Left ventricle myocardium inferior (tissue), 1 donor: ENCODE results near the gene MKRN2OS. TPM values are rescaled to one million over a fixed set of nuclear protein-coding genes. Genes with fewer than 3 reads are reported as not detected.
A peak's percentile ranks its signal among the peaks of the same experiment; 100 is the strongest.

Experiments
- DNase-seq: peaks from one replicate; pipeline ENCODE4 v3.0.0-alpha.2; 2020
- H3K27ac ChIP-seq: fragments of 200-600 bp; replicated peaks from 2 replicates; pipeline ENCODE4 v1.8.0; 2021
- H3K27me3 ChIP-seq: fragments of 200-600 bp; 2 replicates; pipeline ENCODE4 v1.8.0; 2021; ENCODE audit warnings: low read depth
- H3K36me3 ChIP-seq: fragments of 200-600 bp; 2 replicates; pipeline ENCODE4 v1.8.0; 2021
- H3K4me1 ChIP-seq: fragments of 200-600 bp; 2 replicates; pipeline ENCODE4 v1.8.0; 2021
- H3K4me3 ChIP-seq: fragments of 200-600 bp; 2 replicates; pipeline ENCODE4 v1.8.0; 2021; ENCODE audit warnings: mild to moderate bottlenecking, moderate library complexity
- H3K9me3 ChIP-seq: fragments of 200-600 bp; replicated peaks from 2 replicates; pipeline ENCODE4 v1.8.0; 2021
- intact Hi-C: fragments of 100-400 bp; cut with micrococcal nuclease; formaldehyde crosslinking; loops from one replicate; pipeline ENCODE4 v1.11.0; 2022
- total RNA-seq: library from RNA; stranded (reverse); fragmentation: NEBNext Ultra II Directional; extraction: Animal tissue kit (Norgen Biotek cat#: 25700); gene quantifications from one replicate; pipeline ENCODE4 v1.2.1, GENCODE V29; 2021
- TF ChIP-seq, protein P1 (sequence below): fragments of 200-600 bp; IDR thresholded peaks from 2 replicates; pipeline ENCODE4 v1.8.0; 2021; ENCODE audit warnings: antibody characterized with exemption, mild to moderate bottlenecking, borderline replicate concordance
- donor health status: DM: no; HTN: yes; CAD: no; lungs with severe emphysema.

MKRN2OS gene
- total RNA-seq, 1 donor from 2014 or later: 1.8 TPM

DNA sequence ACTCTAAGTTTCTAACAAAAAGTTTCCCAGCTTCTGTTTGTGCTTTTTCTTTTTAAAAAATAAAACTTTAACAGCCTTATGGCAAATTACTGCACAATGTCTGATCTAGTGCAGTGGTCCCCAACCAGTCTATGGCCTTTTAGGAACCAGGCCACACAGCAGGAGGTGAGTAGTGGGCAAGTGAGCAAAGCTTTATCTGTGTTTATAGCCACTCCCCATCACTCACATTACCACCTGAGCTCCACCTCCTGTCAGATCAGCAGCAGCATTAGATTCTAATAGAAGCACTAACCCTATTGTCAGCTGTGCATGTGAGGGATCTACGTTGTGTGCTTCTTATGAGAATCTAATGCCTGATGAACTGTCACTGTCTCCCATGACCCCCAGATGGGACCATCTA lies 17.2 kb upstream of the MKRN2OS start:
- Histone ChIP-seq H3K4me3 (no peak overlapping the region), H3K27me3 (no peaks in the 10 kb centered on the region), H3K4me1 (peaks cover 89% of the 10 kb centered on the region), H3K9me3 (peaks cover 19% of the 10 kb centered on the region), H3K36me3 (peaks cover 6% of the 10 kb centered on the region), H3K27ac (peak overlapping the region; percentile 98)
- TF ChIP-seq, protein P1, sequence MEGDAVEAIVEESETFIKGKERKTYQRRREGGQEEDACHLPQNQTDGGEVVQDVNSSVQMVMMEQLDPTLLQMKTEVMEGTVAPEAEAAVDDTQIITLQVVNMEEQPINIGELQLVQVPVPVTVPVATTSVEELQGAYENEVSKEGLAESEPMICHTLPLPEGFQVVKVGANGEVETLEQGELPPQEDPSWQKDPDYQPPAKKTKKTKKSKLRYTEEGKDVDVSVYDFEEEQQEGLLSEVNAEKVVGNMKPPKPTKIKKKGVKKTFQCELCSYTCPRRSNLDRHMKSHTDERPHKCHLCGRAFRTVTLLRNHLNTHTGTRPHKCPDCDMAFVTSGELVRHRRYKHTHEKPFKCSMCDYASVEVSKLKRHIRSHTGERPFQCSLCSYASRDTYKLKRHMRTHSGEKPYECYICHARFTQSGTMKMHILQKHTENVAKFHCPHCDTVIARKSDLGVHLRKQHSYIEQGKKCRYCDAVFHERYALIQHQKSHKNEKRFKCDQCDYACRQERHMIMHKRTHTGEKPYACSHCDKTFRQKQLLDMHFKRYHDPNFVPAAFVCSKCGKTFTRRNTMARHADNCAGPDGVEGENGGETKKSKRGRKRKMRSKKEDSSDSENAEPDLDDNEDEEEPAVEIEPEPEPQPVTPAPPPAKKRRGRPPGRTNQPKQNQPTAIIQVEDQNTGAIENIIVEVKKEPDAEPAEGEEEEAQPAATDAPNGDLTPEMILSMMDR: no peak
- intact Hi-C loops: no loop called here
- DNase-seq: no peak

GRCh38 chr3:12561397-12561796 lies 16.1 kb upstream of the MKRN2OS start:
- H3K4me1 ChIP-seq: peaks cover 91% of the 10 kb centered on the region
- no peak overlapping the region for H3K4me3 ChIP-seq
- H3K27me3 ChIP-seq: no peaks in the 10 kb centered on the region
- H3K9me3 ChIP-seq: peaks cover 11% of the 10 kb centered on the region
- peaks cover 6% of the 10 kb centered on the region for H3K36me3 ChIP-seq
- peak overlapping the region; percentile 98 for H3K27ac ChIP-seq
- TF ChIP-seq, protein P1: no peak
- intact Hi-C loops: no loop called here
- no peak for DNase-seq

GRCh38 chr3:12560505-12561190 lies 15.3 kb upstream of the MKRN2OS start:
- peaks cover 3% of the 10 kb centered on the region for H3K9me3 ChIP-seq
- H3K4me3 ChIP-seq: peak overlapping the region; percentile 93
- peaks cover 94% of the 10 kb centered on the region for H3K4me1 ChIP-seq
- peak overlapping the region; percentile 98 for H3K27ac ChIP-seq
- peaks cover 1% of the 10 kb centered on the region for H3K36me3 ChIP-seq
- DNase-seq: no peak
- no peaks in the 10 kb centered on the region for H3K27me3 ChIP-seq
- TF ChIP-seq, protein P1: no peak
- intact Hi-C loops: no loop called here

GRCh38 chr3:12559520-12559919 lies 14.2 kb upstream of the MKRN2OS start:
- intact Hi-C loops: no loop called here
- peak overlapping the region; percentile 98 for H3K27ac ChIP-seq
- H3K27me3 ChIP-seq: no peaks in the 10 kb centered on the region
- peak overlapping the region; percentile 93 for H3K4me3 ChIP-seq
- DNase-seq: no peak
- no peaks in the 10 kb centered on the region for H3K9me3 ChIP-seq
- TF ChIP-seq, protein P1: no peak
- H3K36me3 ChIP-seq: no peaks in the 10 kb centered on the region
- peaks cover 87% of the 10 kb centered on the region for H3K4me1 ChIP-seq

- Histone ChIP-seq H3K36me3 (no peaks in the 10 kb centered on the region), H3K9me3 (no peaks in the 10 kb centered on the region), H3K27ac (peak overlapping the region; percentile 98), H3K4me3 (peak overlapping the region; percentile 93), H3K27me3 (peaks cover 4% of the 10 kb centered on the region), H3K4me1 (peaks cover 83% of the 10 kb centered on the region)
- DNase-seq: no peak
- TF ChIP-seq, protein P1: no peak
- intact Hi-C loops: no loop called here
Measured at GRCh38 chr3:12558706-12559105, 13.4 kb upstream of the MKRN2OS start.
